ENCODE results near the gene FOXL2.

DNA sequence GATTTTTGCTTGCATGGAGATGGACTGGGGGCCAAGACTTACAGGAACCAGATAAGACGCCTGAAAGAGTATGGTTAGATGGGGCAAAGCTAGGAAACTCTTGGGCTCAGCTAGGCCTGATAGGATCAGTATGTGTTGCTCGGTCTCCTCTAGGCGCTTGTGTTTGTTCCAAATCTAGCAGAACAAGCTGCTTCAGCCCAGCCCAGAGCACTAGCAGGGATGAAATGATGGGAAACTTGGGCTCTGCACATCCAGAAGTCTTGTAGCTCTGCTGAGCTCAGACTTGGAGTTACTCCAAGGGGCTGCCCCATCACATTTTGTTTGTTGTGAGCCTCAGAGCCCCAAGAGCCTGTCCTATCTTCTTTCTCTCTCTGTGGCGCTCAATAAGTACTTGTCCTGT is 34.7 kb downstream of the FOXL2 start:
- TF ChIP-seq, protein P1, sequence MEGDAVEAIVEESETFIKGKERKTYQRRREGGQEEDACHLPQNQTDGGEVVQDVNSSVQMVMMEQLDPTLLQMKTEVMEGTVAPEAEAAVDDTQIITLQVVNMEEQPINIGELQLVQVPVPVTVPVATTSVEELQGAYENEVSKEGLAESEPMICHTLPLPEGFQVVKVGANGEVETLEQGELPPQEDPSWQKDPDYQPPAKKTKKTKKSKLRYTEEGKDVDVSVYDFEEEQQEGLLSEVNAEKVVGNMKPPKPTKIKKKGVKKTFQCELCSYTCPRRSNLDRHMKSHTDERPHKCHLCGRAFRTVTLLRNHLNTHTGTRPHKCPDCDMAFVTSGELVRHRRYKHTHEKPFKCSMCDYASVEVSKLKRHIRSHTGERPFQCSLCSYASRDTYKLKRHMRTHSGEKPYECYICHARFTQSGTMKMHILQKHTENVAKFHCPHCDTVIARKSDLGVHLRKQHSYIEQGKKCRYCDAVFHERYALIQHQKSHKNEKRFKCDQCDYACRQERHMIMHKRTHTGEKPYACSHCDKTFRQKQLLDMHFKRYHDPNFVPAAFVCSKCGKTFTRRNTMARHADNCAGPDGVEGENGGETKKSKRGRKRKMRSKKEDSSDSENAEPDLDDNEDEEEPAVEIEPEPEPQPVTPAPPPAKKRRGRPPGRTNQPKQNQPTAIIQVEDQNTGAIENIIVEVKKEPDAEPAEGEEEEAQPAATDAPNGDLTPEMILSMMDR (IDR thresholded peaks at IDR 0.05), result no peak
- TF ChIP-seq RXRA (IDR thresholded peaks at IDR 0.05; ENCODE audit: borderline replicate concordance, low read depth), result no peak
- TF ChIP-seq, protein P2, sequence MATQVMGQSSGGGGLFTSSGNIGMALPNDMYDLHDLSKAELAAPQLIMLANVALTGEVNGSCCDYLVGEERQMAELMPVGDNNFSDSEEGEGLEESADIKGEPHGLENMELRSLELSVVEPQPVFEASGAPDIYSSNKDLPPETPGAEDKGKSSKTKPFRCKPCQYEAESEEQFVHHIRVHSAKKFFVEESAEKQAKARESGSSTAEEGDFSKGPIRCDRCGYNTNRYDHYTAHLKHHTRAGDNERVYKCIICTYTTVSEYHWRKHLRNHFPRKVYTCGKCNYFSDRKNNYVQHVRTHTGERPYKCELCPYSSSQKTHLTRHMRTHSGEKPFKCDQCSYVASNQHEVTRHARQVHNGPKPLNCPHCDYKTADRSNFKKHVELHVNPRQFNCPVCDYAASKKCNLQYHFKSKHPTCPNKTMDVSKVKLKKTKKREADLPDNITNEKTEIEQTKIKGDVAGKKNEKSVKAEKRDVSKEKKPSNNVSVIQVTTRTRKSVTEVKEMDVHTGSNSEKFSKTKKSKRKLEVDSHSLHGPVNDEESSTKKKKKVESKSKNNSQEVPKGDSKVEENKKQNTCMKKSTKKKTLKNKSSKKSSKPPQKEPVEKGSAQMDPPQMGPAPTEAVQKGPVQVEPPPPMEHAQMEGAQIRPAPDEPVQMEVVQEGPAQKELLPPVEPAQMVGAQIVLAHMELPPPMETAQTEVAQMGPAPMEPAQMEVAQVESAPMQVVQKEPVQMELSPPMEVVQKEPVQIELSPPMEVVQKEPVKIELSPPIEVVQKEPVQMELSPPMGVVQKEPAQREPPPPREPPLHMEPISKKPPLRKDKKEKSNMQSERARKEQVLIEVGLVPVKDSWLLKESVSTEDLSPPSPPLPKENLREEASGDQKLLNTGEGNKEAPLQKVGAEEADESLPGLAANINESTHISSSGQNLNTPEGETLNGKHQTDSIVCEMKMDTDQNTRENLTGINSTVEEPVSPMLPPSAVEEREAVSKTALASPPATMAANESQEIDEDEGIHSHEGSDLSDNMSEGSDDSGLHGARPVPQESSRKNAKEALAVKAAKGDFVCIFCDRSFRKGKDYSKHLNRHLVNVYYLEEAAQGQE (IDR thresholded peaks at IDR 0.05; ENCODE audit: low read depth, low read length), result no peak
- no peak for TF ChIP-seq NFIC (IDR thresholded peaks at IDR 0.05; ENCODE audit: borderline replicate concordance)
- no peak for TF ChIP-seq RAD21 (IDR thresholded peaks at IDR 0.05; ENCODE audit: low read length)
- no peak for TF ChIP-seq GABPA (IDR thresholded peaks at IDR 0.05; ENCODE audit: low read depth)
- TF ChIP-seq MEF2A (IDR thresholded peaks at IDR 0.05; ENCODE audit: borderline replicate concordance, low read depth), result no peak
- TF ChIP-seq FOXM1 (IDR thresholded peaks at IDR 0.05; ENCODE audit: low read depth), result no peak
